ENCODE data around the gene LGR6. TPM values are rescaled to one million over a fixed set of nuclear protein-coding genes. Genes with fewer than 3 reads are reported as not detected.

Gene LGR6
- total RNA-seq, 1 experiment from 2014 or later: not detected

- H3K4me1 ChIP-seq (ENCODE audit: low read length): no peaks in the 10 kb centered on the region
Measured at GRCh38 chr1:202204065-202204464, 10.5 kb downstream of the LGR6 start.

GRCh38 chr1:202205523-202206190 is 12.1 kb downstream of the LGR6 start:
- no peaks in the 10 kb centered on the region for H3K79me2 ChIP-seq (ENCODE audit: low read length)
- peak; percentile 52 for DNase-seq
- no peaks in the 10 kb centered on the region for H3K36me3 ChIP-seq (ENCODE audit: insufficient read depth, low read length)
- H3K9me2 ChIP-seq (replicated peaks; ENCODE audit: insufficient read depth, low read length): no peaks in the 10 kb centered on the region
- no peaks in the 10 kb centered on the region for H3K27me3 ChIP-seq (ENCODE audit: low read length)
- H3K9ac ChIP-seq (ENCODE audit: low read length): no peak overlapping the region
- no peak overlapping the region for H2AFZ ChIP-seq (ENCODE audit: low read length)
- no peaks in the 10 kb centered on the region; the same call in 1 of the 2 replicates for H3K9me3 ChIP-seq (ENCODE audit: low read length)
- H3K4me3 ChIP-seq (ENCODE audit: low read length): no peak overlapping the region
- H3K27ac ChIP-seq (ENCODE audit: low read length): no peak overlapping the region
- no peaks in the 10 kb centered on the region for H4K20me1 ChIP-seq (ENCODE audit: insufficient read depth, low read depth, low read length)
- no peaks in the 10 kb centered on the region for H3K4me1 ChIP-seq (ENCODE audit: low read length)
- H3K4me2 ChIP-seq (ENCODE audit: low read depth, low read length, poor library complexity, severe bottlenecking): no peak overlapping the region

More at GRCh38 chr1:202204065-202204464, 10.5 kb downstream of the LGR6 start:
- Histone ChIP-seq H3K9me3 (ENCODE audit: low read length) (no peaks in the 10 kb centered on the region; the same call in 1 of the 2 replicates), H3K4me3 (ENCODE audit: low read length) (no peak overlapping the region), H3K27ac (ENCODE audit: low read length) (no peak overlapping the region), H3K9ac (ENCODE audit: low read length) (no peak overlapping the region), H3K27me3 (ENCODE audit: low read length) (no peaks in the 10 kb centered on the region), H3K79me2 (ENCODE audit: low read length) (no peaks in the 10 kb centered on the region), H3K36me3 (ENCODE audit: insufficient read depth, low read length) (no peaks in the 10 kb centered on the region), H2AFZ (ENCODE audit: low read length) (no peak overlapping the region), H3K4me2 (ENCODE audit: low read depth, low read length, poor library complexity, severe bottlenecking) (no peak overlapping the region), H3K9me2 (replicated peaks; ENCODE audit: insufficient read depth, low read length) (no peaks in the 10 kb centered on the region), H4K20me1 (ENCODE audit: insufficient read depth, low read depth, low read length) (no peaks in the 10 kb centered on the region)
- no peak for DNase-seq

DNA sequence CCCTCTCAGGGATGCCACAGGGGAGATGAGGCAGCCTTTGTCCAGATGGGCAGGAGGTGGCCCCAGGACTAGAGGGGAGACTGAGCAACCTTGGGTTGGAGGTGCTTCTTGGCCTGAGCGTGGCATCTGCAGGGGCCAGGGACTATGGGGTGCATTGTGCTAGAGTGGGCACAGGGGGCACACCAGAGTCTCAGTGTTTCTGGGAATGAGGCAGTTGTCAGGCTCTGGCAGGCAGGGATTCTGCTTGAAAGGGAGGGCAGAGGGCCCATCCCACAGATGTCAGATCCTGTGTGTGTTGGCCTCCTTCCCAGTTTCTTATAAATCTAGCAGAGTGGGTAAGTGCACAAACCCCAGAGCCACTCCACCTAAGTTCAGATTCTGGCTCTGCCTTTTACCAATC is 13.7 kb downstream of the LGR6 start:
- H3K4me1 ChIP-seq (ENCODE audit: low read length): no peaks in the 10 kb centered on the region
- H4K20me1 ChIP-seq (ENCODE audit: insufficient read depth, low read depth, low read length): no peaks in the 10 kb centered on the region
- no peaks in the 10 kb centered on the region; the same call in 1 of the 2 replicates for H3K9me3 ChIP-seq (ENCODE audit: low read length)
- no peaks in the 10 kb centered on the region for H3K9me2 ChIP-seq (replicated peaks; ENCODE audit: insufficient read depth, low read length)
- no peak overlapping the region for H3K4me2 ChIP-seq (ENCODE audit: low read depth, low read length, poor library complexity, severe bottlenecking)
- no peak overlapping the region for H2AFZ ChIP-seq (ENCODE audit: low read length)
- no peaks in the 10 kb centered on the region for H3K79me2 ChIP-seq (ENCODE audit: low read length)
- no peak overlapping the region for H3K9ac ChIP-seq (ENCODE audit: low read length)
- no peak for DNase-seq
- no peaks in the 10 kb centered on the region for H3K36me3 ChIP-seq (ENCODE audit: insufficient read depth, low read length)
- no peak overlapping the region for H3K27ac ChIP-seq (ENCODE audit: low read length)
- H3K4me3 ChIP-seq (ENCODE audit: low read length): no peak overlapping the region
- no peaks in the 10 kb centered on the region for H3K27me3 ChIP-seq (ENCODE audit: low read length)

GRCh38 chr1:202208351-202208857 is 14.8 kb downstream of the LGR6 start:
- H3K27ac ChIP-seq (ENCODE audit: low read length): no peak overlapping the region
- H3K9me3 ChIP-seq (ENCODE audit: low read length): no peaks in the 10 kb centered on the region; the same call in 1 of the 2 replicates
- H3K4me2 ChIP-seq (ENCODE audit: low read depth, low read length, poor library complexity, severe bottlenecking): no peak overlapping the region
- no peaks in the 10 kb centered on the region for H3K79me2 ChIP-seq (ENCODE audit: low read length)
- H3K4me3 ChIP-seq (ENCODE audit: low read length): no peak overlapping the region
- H2AFZ ChIP-seq (ENCODE audit: low read length): no peak overlapping the region
- H3K9me2 ChIP-seq (replicated peaks; ENCODE audit: insufficient read depth, low read length): no peaks in the 10 kb centered on the region
- H3K9ac ChIP-seq (ENCODE audit: low read length): no peak overlapping the region
- no peaks in the 10 kb centered on the region for H4K20me1 ChIP-seq (ENCODE audit: insufficient read depth, low read depth, low read length)
- no peak for DNase-seq
- no peaks in the 10 kb centered on the region for H3K36me3 ChIP-seq (ENCODE audit: insufficient read depth, low read length)
- no peaks in the 10 kb centered on the region for H3K4me1 ChIP-seq (ENCODE audit: low read length)
- H3K27me3 ChIP-seq (ENCODE audit: low read length): no peaks in the 10 kb centered on the region

DNA sequence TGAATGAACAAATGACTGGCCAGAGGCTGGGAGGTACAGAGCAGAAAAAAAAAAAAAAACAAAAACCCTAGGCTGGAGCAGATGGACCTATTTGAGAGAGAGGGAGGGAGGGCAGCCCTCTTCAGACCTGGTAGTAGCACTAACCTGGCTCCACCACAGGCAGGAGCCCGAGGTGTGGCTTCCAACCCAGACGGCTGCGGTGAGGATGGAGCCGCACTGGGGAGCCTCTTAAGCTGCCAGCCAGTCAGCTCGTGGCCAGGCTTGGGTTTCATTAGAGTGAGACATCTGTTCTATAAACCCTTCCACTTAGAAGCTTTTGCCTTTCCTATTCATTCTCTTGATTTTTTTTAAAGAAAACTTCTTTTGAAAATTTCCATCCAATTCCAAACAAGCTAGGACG is 16.8 kb downstream of the LGR6 start:
- H4K20me1 ChIP-seq (ENCODE audit: insufficient read depth, low read depth, low read length): no peaks in the 10 kb centered on the region
- H3K9me3 ChIP-seq (ENCODE audit: low read length): no peaks in the 10 kb centered on the region; the same call in 1 of the 2 replicates
- H3K4me2 ChIP-seq (ENCODE audit: low read depth, low read length, poor library complexity, severe bottlenecking): no peak overlapping the region
- H3K79me2 ChIP-seq (ENCODE audit: low read length): no peaks in the 10 kb centered on the region
- H3K4me3 ChIP-seq (ENCODE audit: low read length): no peak overlapping the region
- H3K27me3 ChIP-seq (ENCODE audit: low read length): no peaks in the 10 kb centered on the region
- H3K36me3 ChIP-seq (ENCODE audit: insufficient read depth, low read length): no peaks in the 10 kb centered on the region
- H3K9ac ChIP-seq (ENCODE audit: low read length): no peak overlapping the region
- H3K27ac ChIP-seq (ENCODE audit: low read length): no peak overlapping the region
- no peak overlapping the region for H2AFZ ChIP-seq (ENCODE audit: low read length)
- H3K9me2 ChIP-seq (replicated peaks; ENCODE audit: insufficient read depth, low read length): no peaks in the 10 kb centered on the region
- DNase-seq: no peak
- H3K4me1 ChIP-seq (ENCODE audit: low read length): no peaks in the 10 kb centered on the region

- H3K27me3 ChIP-seq (ENCODE audit: low read length): no peaks in the 10 kb centered on the region
- no peak overlapping the region for H3K9ac ChIP-seq (ENCODE audit: low read length)
- H4K20me1 ChIP-seq (ENCODE audit: insufficient read depth, low read depth, low read length): no peaks in the 10 kb centered on the region
- H3K4me2 ChIP-seq (ENCODE audit: low read depth, low read length, poor library complexity, severe bottlenecking): no peak overlapping the region
- no peak overlapping the region for H3K4me3 ChIP-seq (ENCODE audit: low read length)
- DNase-seq: no peak
- H3K9me3 ChIP-seq (ENCODE audit: low read length): no peaks in the 10 kb centered on the region
- H2AFZ ChIP-seq (ENCODE audit: low read length): no peak overlapping the region
- H3K4me1 ChIP-seq (ENCODE audit: low read length): no peaks in the 10 kb centered on the region
- no peak overlapping the region for H3K27ac ChIP-seq (ENCODE audit: low read length)
- no peaks in the 10 kb centered on the region for H3K36me3 ChIP-seq (ENCODE audit: insufficient read depth, low read length)
- H3K79me2 ChIP-seq (ENCODE audit: low read length): no peaks in the 10 kb centered on the region
- no peaks in the 10 kb centered on the region for H3K9me2 ChIP-seq (replicated peaks; ENCODE audit: insufficient read depth, low read length)
Measured at GRCh38 chr1:202210969-202211368, 17.4 kb downstream of the LGR6 start.

DNA sequence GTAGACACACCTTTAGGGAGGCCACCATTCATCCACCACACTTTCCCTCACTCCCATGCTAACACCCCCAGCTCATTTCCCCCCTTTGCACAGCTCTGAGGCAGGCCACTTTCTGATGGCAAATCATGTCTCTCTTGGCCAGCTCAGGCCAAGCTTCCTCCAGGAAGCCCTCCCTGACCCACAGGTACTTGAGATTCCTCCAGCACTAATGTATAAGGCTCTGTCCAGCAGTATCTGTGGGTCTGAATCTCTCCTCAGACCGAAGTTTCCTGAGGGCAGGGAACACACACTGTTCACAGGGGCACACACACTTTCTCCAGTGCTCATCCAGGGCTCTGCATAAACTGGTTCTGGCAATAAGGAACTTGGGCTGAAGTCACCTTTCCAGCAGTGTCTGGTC is 19.2 kb downstream of the LGR6 start:
- Histone ChIP-seq H3K4me2 (ENCODE audit: low read depth, low read length, poor library complexity, severe bottlenecking) (no peak overlapping the region), H4K20me1 (ENCODE audit: insufficient read depth, low read depth, low read length) (no peaks in the 10 kb centered on the region), H3K36me3 (ENCODE audit: insufficient read depth, low read length) (no peaks in the 10 kb centered on the region), H2AFZ (ENCODE audit: low read length) (no peak overlapping the region), H3K4me1 (ENCODE audit: low read length) (no peaks in the 10 kb centered on the region), H3K9me3 (ENCODE audit: low read length) (no peaks in the 10 kb centered on the region), H3K79me2 (ENCODE audit: low read length) (no peaks in the 10 kb centered on the region), H3K9me2 (replicated peaks; ENCODE audit: insufficient read depth, low read length) (no peaks in the 10 kb centered on the region), H3K27ac (ENCODE audit: low read length) (no peak overlapping the region), H3K27me3 (ENCODE audit: low read length) (no peaks in the 10 kb centered on the region), H3K9ac (ENCODE audit: low read length) (no peak overlapping the region), H3K4me3 (ENCODE audit: low read length) (no peak overlapping the region)
- DNase-seq: no peak

GRCh38 chr1:202213361-202214088 is 19.9 kb downstream of the LGR6 start:
- peak; percentile 61 for DNase-seq
- Histone ChIP-seq H3K9me2 (replicated peaks; ENCODE audit: insufficient read depth, low read length) (no peaks in the 10 kb centered on the region), H3K4me3 (ENCODE audit: low read length) (no peak overlapping the region), H3K27ac (ENCODE audit: low read length) (no peak overlapping the region), H2AFZ (ENCODE audit: low read length) (no peak overlapping the region), H4K20me1 (ENCODE audit: insufficient read depth, low read depth, low read length) (no peaks in the 10 kb centered on the region), H3K27me3 (ENCODE audit: low read length) (no peaks in the 10 kb centered on the region), H3K36me3 (ENCODE audit: insufficient read depth, low read length) (no peaks in the 10 kb centered on the region), H3K4me1 (ENCODE audit: low read length) (no peaks in the 10 kb centered on the region), H3K4me2 (ENCODE audit: low read depth, low read length, poor library complexity, severe bottlenecking) (no peak overlapping the region), H3K79me2 (ENCODE audit: low read length) (no peaks in the 10 kb centered on the region), H3K9ac (ENCODE audit: low read length) (no peak overlapping the region), H3K9me3 (ENCODE audit: low read length) (no peaks in the 10 kb centered on the region)

Data from Karpas-422 (cell line).